Thyroid gland (tissue), 4 donors: ENCODE measurements around the gene FSD1L. TPM values are rescaled to one million over a fixed set of nuclear protein-coding genes. Genes with fewer than 3 reads are reported as not detected.

Source experiments
- DNase-seq, 2 donors: peaks; one replicate each; pipeline ENCODE4 v3.0.0-alpha.2; 2019
- H3K27ac ChIP-seq, 3 donors: fragments of 200-600 bp; sonication (generic); 1 replicate in 2 of 3; 2 replicates in 1 of 3; pipeline ENCODE4 v1.5.1; 2016 to 2019; ENCODE audit warnings: mild to moderate bottlenecking in 1 of 3, moderate library complexity in 1 of 3
- H3K27me3 ChIP-seq: fragments of 200-600 bp; sonication (generic); one replicate; pipeline ENCODE4 v1.5.1; 2019
- H3K36me3 ChIP-seq, 2 donors: fragments of 200-600 bp; sonication (generic); one replicate each; pipeline ENCODE4 v1.5.1; 2016 to 2019
- H3K4me1 ChIP-seq, 2 donors: fragments of 200-600 bp; sonication (generic); one replicate each; pipeline ENCODE4 v1.5.1; 2017 to 2019
- H3K4me3 ChIP-seq, 3 donors: fragments of 200-600 bp; sonication (generic); replicated peaks in 1 of 3; 1 replicate in 2 of 3; 2 replicates in 1 of 3; pipeline ENCODE4 v1.5.1; 2016; ENCODE audit warnings: mild to moderate bottlenecking in 1 of 3
- H3K9me3 ChIP-seq: fragments of 200-600 bp; sonication (generic); one replicate; pipeline ENCODE4 v1.5.1; 2017
- CTCF ChIP-seq, 6 experiments: fragments of 200-600 bp in 3 of 6; fragments of 450-650 bp in 3 of 6; sonication (generic) in 3 of 6; IDR thresholded peaks; one replicate each; pipeline ENCODE4 v1.5.1; 2016 to 2019; ENCODE audit warnings: antibody characterized with exemption in 6 of 6, mild to moderate bottlenecking in 2 of 6, inconsistent platforms in 1 of 6, moderate library complexity in 1 of 6
- POLR2A ChIP-seq, 2 donors: fragments of 450-650 bp; IDR thresholded peaks; one replicate each; pipeline ENCODE4 v1.6.1; 2017; ENCODE audit warnings: antibody characterized with exemption in 2 of 2, mild to moderate bottlenecking in 2 of 2, moderate library complexity in 1 of 2
- WGBS, 2 donors: methylation state at CpG; one replicate each; pipeline ENCODE4 v1.1.5; 2017; 5-methylcytosine and 5-hydroxymethylcytosine counted together
- intact Hi-C: fragments of 100-400 bp; cut with DNase I; formaldehyde crosslinking; loops from one replicate; pipeline ENCODE4 v1.15.1; 2023
- total RNA-seq, 4 donors: library from RNA; depleted of rRNA; stranded (reverse); fragments of >200 nt; gene quantifications; one replicate each; pipeline ENCODE4 v1.2.3, GENCODE V29; 2016

The FSD1L gene
- total RNA-seq, 4 donors from 2014 or later = 5.9 to 9.0 (median 8.3) TPM

- Histone ChIP-seq H3K4me3 (no peak overlapping the region), H3K36me3 (no peaks in the 10 kb centered on the region), H3K27me3 (no peaks in the 10 kb centered on the region), H3K4me1 (peaks cover 0 to 5% of the 10 kb centered on the region in 2 donors), H3K9me3 (no peaks in the 10 kb centered on the region), H3K27ac (no peak overlapping the region)
- no peak for TF ChIP-seq CTCF (IDR thresholded peaks at IDR 0.05)
- no peak for TF ChIP-seq POLR2A (IDR thresholded peaks at IDR 0.05)
- no peak for DNase-seq
- WGBS, 2 donors = 82 to 95% methylated on average over 1 of the region's 1 CpG
- intact Hi-C loops = loop anchor here (10.0 kb wide), 2 partner anchors 172 to 262 kb away; partner anchors contain the start of gene SLC44A1
These were observed 31.0 kb upstream of the FSD1L start for GRCh38 chr9:105416840-105417239.

GRCh38 chr9:105418588-105419500 is 29.0 kb upstream of the FSD1L start:
- H3K4me1 ChIP-seq = peaks cover 0 to 5% of the 10 kb centered on the region in 2 donors
- no peak for DNase-seq
- no peaks in the 10 kb centered on the region for H3K36me3 ChIP-seq
- TF ChIP-seq POLR2A (IDR thresholded peaks at IDR 0.05) (no peak), CTCF (IDR thresholded peaks at IDR 0.05) (no peak)
- H3K27me3 ChIP-seq = no peaks in the 10 kb centered on the region
- no peak overlapping the region for H3K4me3 ChIP-seq
- WGBS, 2 donors = 80% methylated on average over 3 of the region's 3 CpGs
- H3K9me3 ChIP-seq = no peaks in the 10 kb centered on the region
- H3K27ac ChIP-seq = no peak overlapping the region
- intact Hi-C loops = loop anchor here (10.0 kb wide), 2 partner anchors 174 to 264 kb away; partner anchors contain the start of gene SLC44A1

GRCh38 chr9:105419816-105420597 is 27.8 kb upstream of the FSD1L start:
- intact Hi-C loops = loop anchor here (10.0 kb wide), 2 partner anchors 175 to 265 kb away; partner anchors contain the start of gene SLC44A1
- no peak for TF ChIP-seq POLR2A (IDR thresholded peaks at IDR 0.05)
- TF ChIP-seq CTCF (IDR thresholded peaks at IDR 0.05) = no peak
- no peaks in the 10 kb centered on the region for H3K9me3 ChIP-seq

GRCh38 chr9:105421154-105421553 is 26.7 kb upstream of the FSD1L start:
- intact Hi-C loops = no loop called here
- Histone ChIP-seq H3K27me3 (no peaks in the 10 kb centered on the region), H3K4me1 (no peaks in the 10 kb centered on the region), H3K36me3 (no peaks in the 10 kb centered on the region), H3K4me3 (no peak overlapping the region), H3K9me3 (no peaks in the 10 kb centered on the region), H3K27ac (no peak overlapping the region)
- no peak for DNase-seq
- TF ChIP-seq POLR2A (IDR thresholded peaks at IDR 0.05) (no peak), CTCF (IDR thresholded peaks at IDR 0.05) (no peak)
- 85 to 96% methylated on average over 2 of the region's 2 CpGs for WGBS, 2 donors

More at GRCh38 chr9:105419816-105420597, 27.8 kb upstream of the FSD1L start:
- DNase-seq = no peak
- H3K27ac ChIP-seq = no peak overlapping the region
- WGBS, 2 donors = 92% methylated on average over 10 of the region's 10 CpGs
- H3K4me3 ChIP-seq = no peak overlapping the region
- no peaks in the 10 kb centered on the region for H3K36me3 ChIP-seq
- H3K4me1 ChIP-seq = peaks cover 0 to 5% of the 10 kb centered on the region in 2 donors
- H3K27me3 ChIP-seq = no peaks in the 10 kb centered on the region
